ENCODE data around the gene AEBP2.

DNA sequence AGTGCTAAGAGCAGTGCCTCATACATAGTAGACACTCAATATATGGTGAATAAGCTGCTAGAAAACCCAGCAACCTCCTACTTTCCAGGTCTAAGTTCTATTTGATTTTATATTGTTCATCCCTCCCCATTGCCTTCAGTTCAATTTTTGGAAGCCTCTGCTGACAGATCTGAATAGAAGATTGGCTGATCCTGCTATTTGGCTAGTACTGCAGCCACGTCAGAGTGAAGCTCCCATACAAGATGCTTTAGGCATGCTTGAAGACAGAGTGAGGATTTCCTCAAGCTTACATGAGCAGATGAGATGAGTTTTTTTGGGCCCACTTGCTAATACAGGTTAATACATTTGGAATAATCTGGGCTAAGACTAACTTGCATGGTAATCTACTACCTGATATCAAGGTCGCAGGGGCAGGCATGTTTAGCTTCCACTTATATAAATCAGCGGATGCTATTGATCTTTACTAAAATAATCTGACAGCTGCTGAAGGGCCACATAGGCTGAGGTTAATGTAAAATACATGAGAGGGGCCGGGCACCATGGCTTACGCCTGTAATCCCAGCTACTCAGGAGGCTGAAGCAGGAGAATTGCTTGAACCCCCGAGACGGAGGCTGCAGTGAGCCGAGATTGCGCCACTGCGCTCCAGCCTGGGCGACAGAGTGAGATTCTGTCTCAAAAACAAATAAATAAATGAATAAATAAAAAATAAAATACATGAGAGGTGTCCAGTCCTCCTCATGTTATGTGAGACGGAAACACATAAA lies 15.9 kb upstream of the AEBP2 start:
- TF ChIP-seq, protein P1, sequence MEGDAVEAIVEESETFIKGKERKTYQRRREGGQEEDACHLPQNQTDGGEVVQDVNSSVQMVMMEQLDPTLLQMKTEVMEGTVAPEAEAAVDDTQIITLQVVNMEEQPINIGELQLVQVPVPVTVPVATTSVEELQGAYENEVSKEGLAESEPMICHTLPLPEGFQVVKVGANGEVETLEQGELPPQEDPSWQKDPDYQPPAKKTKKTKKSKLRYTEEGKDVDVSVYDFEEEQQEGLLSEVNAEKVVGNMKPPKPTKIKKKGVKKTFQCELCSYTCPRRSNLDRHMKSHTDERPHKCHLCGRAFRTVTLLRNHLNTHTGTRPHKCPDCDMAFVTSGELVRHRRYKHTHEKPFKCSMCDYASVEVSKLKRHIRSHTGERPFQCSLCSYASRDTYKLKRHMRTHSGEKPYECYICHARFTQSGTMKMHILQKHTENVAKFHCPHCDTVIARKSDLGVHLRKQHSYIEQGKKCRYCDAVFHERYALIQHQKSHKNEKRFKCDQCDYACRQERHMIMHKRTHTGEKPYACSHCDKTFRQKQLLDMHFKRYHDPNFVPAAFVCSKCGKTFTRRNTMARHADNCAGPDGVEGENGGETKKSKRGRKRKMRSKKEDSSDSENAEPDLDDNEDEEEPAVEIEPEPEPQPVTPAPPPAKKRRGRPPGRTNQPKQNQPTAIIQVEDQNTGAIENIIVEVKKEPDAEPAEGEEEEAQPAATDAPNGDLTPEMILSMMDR (conservative IDR thresholded peaks at IDR 0.05 in 1 of 2, IDR thresholded peaks at IDR 0.05 in 1 of 2; ENCODE audit: extremely low read depth in 1 of 2, insufficient read depth in 1 of 2, low read depth in 1 of 2, low read length in 2 of 2) = no peak
- no peak for TF ChIP-seq EZH2 (IDR thresholded peaks at IDR 0.05; ENCODE audit: borderline replicate concordance, low read length)
